Colonic mucosa (tissue), 4 donors: ENCODE measurements around the gene PELI3. TPM values are rescaled to one million over a fixed set of nuclear protein-coding genes. Genes with fewer than 3 reads are reported as not detected.
A peak's percentile ranks its signal among the peaks of the same experiment; 100 is the strongest.
"Not testable (repeated sequence)": the region's sequence is repeated elsewhere in the genome, so short reads cannot be mapped to it uniquely, and the experiment has no call there.

Source experiments
- DNase-seq: peaks from one replicate; pipeline ENCODE4 v3.0.0-alpha.2; 2020
- H3K27ac ChIP-seq: fragments of 200-600 bp; one replicate; pipeline ENCODE4 v1.8.0; 2021
- H3K27me3 ChIP-seq: fragments of 200-600 bp; one replicate; pipeline ENCODE4 v1.8.0; 2021
- H3K36me3 ChIP-seq: fragments of 200-600 bp; one replicate; pipeline ENCODE4 v1.8.0; 2021
- H3K4me1 ChIP-seq: fragments of 200-600 bp; one replicate; pipeline ENCODE4 v1.8.0; 2021; ENCODE audit warnings: mild to moderate bottlenecking
- H3K4me3 ChIP-seq: fragments of 200-600 bp; one replicate; pipeline ENCODE4 v1.8.0; 2021
- H3K9ac ChIP-seq, 2 donors: one replicate each; pipeline ENCODE4 v1.7.0; 2013; ENCODE audit warnings: control low read depth in 2 of 2, low read depth in 2 of 2, low read length in 2 of 2
- H3K9me3 ChIP-seq: fragments of 200-600 bp; one replicate; pipeline ENCODE4 v1.8.0; 2021
- CTCF ChIP-seq: fragments of 200-600 bp; IDR thresholded peaks from one replicate; pipeline ENCODE4 v1.8.0; 2022; ENCODE audit warnings: antibody characterized with exemption, mild to moderate bottlenecking
- intact Hi-C: fragments of 100-400 bp; cut with DNase I; formaldehyde crosslinking; loops from one replicate; pipeline ENCODE4 v1.14.1; 2022
- total RNA-seq, 2 donors: library from RNA; stranded (reverse); fragmentation: NEBNext Ultra II Directional in 1 of 2; extraction: Animal tissue kit (Norgen Biotek cat#: 25700) in 1 of 2; gene quantifications; one replicate each; pipeline ENCODE4 v1.2.1, GENCODE V29; 2021
- donor health status: healthy.
- donor health status: DM: no; HTN: no; CAD: no.
- donor health status: DM: no; HTN: no; CAD: no.

PELI3 gene
- total RNA-seq, 2 donors from 2014 or later = 3.8 to 3.9 TPM

DNA sequence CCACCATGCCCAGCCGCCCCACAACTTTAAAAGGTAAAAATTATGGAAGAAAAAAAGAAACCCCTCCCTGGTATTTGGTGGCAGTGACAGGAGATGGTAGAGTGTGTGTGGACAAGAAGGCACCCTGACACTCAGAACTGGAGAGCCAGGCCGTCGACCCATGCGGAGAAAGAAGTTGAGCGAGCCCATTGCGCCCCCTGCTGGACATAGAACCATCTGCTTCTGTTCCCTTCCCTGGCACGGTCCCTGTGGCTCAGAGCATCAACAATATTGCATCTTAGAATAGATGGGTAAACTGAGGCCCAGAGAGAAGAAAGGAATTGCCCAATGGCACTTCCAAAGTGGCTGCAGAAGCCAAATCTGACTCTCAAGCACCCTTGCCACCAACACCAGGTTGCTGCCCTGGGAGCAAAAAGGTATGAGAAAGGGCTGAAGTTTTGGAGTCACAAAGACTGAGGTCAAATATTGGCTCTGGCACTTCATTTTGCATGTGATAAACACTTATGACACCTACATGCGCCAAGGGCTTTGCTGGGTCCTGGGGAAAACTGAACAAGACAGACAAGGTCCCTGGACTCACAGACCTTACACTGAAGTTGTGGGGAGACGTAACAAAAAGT, 36.6 kb upstream of the PELI3 start:
- H3K9me3 ChIP-seq = no peaks in the 10 kb centered on the region
- H3K27ac ChIP-seq = no peak overlapping the region
- DNase-seq = peak; percentile 65
- peak; percentile 75 for TF ChIP-seq CTCF
- H3K9ac ChIP-seq = no peak overlapping the region
- H3K4me1 ChIP-seq = no peaks in the 10 kb centered on the region
- H3K27me3 ChIP-seq = no peaks in the 10 kb centered on the region
- no peaks in the 10 kb centered on the region for H3K36me3 ChIP-seq
- intact Hi-C loops = no loop called here
- H3K4me3 ChIP-seq = no peak overlapping the region

DNA sequence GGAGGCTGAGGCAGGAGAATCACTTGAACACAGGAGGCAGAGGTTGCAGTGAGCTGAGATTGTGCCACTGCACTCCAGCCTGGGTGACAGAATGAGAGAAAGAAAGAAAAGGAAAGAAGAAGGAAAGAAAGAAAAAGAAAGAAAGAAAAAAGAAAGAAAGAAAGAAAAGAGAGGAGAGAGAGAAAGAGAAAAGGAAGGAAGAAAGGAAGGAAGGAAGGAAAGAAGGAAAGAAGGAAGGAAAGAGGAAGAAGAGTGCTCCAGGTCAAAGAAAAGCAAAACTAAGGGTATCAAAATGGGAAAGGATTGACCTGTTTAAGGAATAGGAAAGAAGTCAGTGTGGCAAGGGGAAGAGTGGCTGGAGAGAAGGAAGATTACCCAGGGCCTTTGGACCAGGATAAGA, 35.4 kb upstream of the PELI3 start:
- H3K9ac ChIP-seq, H3K27me3 ChIP-seq, intact Hi-C loops, H3K4me3 ChIP-seq, H3K9me3 ChIP-seq, H3K36me3 ChIP-seq, H3K27ac ChIP-seq, H3K4me1 ChIP-seq, DNase-seq: not testable (repeated sequence)

DNA sequence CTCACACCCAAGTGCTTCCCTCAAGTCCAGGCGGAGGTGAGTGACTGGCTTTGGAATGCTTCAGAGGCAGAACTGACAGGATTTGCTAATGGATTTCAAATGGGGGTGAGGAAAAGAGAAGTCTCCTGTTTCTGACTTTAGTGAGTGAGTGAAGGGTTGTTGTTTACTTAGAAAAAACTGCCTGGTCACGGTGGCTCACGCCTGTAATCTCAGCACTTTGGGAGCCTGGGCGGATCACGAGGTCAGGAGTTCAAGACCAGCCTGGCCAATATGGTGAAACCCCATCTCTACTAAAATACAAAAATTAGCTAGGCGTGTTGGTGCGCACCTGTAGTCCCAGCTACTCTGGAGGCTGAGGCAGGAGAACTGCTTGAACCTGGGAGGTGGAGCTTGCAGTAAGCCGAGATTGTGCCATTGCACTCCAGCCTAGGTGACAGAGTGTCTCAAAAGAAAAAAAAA, 34.8 kb upstream of the PELI3 start:
- H3K9ac ChIP-seq, intact Hi-C loops, H3K4me3 ChIP-seq, H3K27ac ChIP-seq, H3K4me1 ChIP-seq, H3K27me3 ChIP-seq, H3K36me3 ChIP-seq, DNase-seq, H3K9me3 ChIP-seq: not testable (repeated sequence)

- TF ChIP-seq CTCF = no peak
- DNase-seq = no peak
- Histone ChIP-seq H3K4me1 (no peaks in the 10 kb centered on the region), H3K27me3 (no peaks in the 10 kb centered on the region), H3K36me3 (peaks cover 4% of the 10 kb centered on the region), H3K9ac (no peak overlapping the region), H3K4me3 (no peak overlapping the region), H3K27ac (no peak overlapping the region), H3K9me3 (no peaks in the 10 kb centered on the region)
- intact Hi-C loops = no loop called here
Measured at GRCh38 chr11:66432597-66432996, 34.1 kb upstream of the PELI3 start.

DNA sequence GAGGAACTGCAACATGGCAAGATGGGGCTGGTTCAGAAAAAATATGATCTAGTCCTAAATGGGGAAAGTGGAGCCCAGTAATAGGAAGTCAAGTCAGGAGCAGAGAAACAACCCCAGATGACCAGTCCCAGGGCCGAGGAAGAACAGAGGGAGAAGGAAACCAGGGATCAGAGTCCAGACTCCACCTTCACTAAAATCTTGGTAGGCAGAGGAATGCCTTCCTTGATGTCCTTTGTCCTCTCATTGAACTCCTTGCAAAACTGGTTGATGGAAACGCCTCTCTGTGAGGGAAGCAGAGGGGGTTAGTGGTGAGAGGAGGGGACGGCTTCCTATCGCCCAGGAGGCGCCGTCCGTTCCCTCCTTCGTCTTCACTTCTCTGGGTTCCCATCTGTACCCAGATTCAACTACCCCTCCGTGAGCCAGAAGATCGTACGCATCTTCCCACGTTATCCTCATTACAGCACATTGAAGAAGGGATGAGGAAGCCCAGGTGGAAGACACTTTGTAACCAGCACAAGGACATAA, 28.7 kb upstream of the PELI3 start:
- peak; percentile 44 for DNase-seq
- H3K4me1 ChIP-seq = peaks cover 3% of the 10 kb centered on the region
- peaks cover 4% of the 10 kb centered on the region for H3K36me3 ChIP-seq
- H3K4me3 ChIP-seq = peak overlapping the region; percentile 97
- no peaks in the 10 kb centered on the region for H3K9me3 ChIP-seq
- no peak for TF ChIP-seq CTCF
- H3K27me3 ChIP-seq = no peaks in the 10 kb centered on the region
- peak overlapping the region; percentile 42 for H3K27ac ChIP-seq
- H3K9ac ChIP-seq = peak overlapping the region; percentile 76 to 77
- intact Hi-C loops = no loop called here

DNA sequence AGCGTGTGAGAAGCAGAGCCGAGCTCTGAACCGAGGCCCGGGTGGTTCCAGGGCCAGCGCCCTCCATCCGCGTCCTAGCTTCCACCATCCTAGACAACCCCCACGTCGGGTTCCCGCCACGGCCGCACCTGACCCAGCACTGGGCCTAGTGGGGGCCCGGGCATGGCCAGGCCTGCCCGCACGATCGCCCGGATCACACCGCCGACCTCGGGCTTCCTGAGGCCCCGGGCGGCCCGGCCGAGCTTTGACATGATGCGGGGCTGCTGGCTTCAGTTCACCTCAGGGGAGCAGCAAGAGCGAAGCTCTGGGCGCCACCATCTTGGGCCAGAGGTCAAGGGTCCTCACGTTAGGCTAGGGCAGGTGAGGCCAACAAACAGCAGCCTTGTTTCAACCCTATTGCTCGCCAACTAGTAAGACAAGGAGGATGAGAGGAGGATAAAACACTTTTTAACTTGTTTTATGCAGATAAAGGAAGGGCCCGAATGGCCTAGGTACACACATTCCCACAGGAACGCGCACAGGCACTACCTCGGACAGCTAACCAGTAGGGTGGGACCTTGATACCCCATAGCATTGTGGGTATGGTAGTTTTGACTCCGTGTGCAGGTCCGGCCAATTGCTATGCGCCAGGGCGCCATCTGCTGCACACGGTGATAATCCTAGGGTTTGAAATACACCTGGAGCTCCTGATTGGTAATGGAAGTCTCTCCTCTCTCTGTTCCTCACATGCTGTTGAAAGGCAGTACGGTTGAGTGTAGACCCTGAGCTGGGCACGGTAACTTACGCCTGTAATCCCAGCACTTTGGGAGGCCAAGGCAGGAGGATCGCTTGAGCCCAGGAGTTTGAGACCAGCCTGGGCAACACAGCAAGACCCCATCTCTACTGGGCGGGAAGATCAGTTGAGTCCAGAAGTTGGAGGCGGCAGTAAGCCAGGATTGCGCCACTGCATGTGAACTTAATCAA, 27.9 kb upstream of the PELI3 start, which contains the start of gene MRPL11:
TSS of gene MRPL11 (minus strand) at position 345 of the 963 bp plus-strand sequence. CDS start at position 251, 94 bp downstream.
- Histone ChIP-seq H3K4me1 (peaks cover 3% of the 10 kb centered on the region), H3K27ac (peak within 1 kb of the TSS; percentile 42), H3K36me3 (peaks cover 4% of the 10 kb centered on the region), H3K27me3 (no peaks in the 10 kb centered on the region), H3K9ac (peak within 1 kb of the TSS; percentile 76 to 77), H3K4me3 (peak within 1 kb of the TSS; percentile 97), H3K9me3 (no peaks in the 10 kb centered on the region)
- intact Hi-C loops = no loop called here
- peak; percentile 48 for TF ChIP-seq CTCF
- peak; percentile 96 for DNase-seq

- intact Hi-C loops, H3K27me3 ChIP-seq, H3K36me3 ChIP-seq, DNase-seq, H3K9ac ChIP-seq, H3K4me3 ChIP-seq, H3K4me1 ChIP-seq, H3K9me3 ChIP-seq, H3K27ac ChIP-seq: not testable (repeated sequence)
Measured at GRCh38 chr11:66440101-66440939, 26.4 kb upstream of the PELI3 start.

- H3K4me3 ChIP-seq, H3K27me3 ChIP-seq, H3K27ac ChIP-seq, H3K4me1 ChIP-seq, intact Hi-C loops, H3K9ac ChIP-seq, H3K9me3 ChIP-seq, DNase-seq, H3K36me3 ChIP-seq: not testable (repeated sequence)
Measured at GRCh38 chr11:66440940-66441282, 25.8 kb upstream of the PELI3 start.
